Measurements from ENCODE around the gene GNA15.

Gene GNA15

GRCh38 chr19:3140667-3141038 lies 4.8 kb downstream of the GNA15 start:
- H3K9me3 ChIP-seq (ENCODE audit: control insufficient read depth, insufficient read depth, low read depth, low read length), result no peaks in the 10 kb centered on the region
- no peak overlapping the region for H3K27ac ChIP-seq (ENCODE audit: low read depth, low read length)
- no peaks in the 10 kb centered on the region for H3K36me3 ChIP-seq (ENCODE audit: control insufficient read depth, insufficient read depth, low read length)
- H3K4me1 ChIP-seq (ENCODE audit: control insufficient read depth, insufficient read depth, low read length), result no peaks in the 10 kb centered on the region
- H3K9ac ChIP-seq (ENCODE audit: low read length), result no peak overlapping the region
- no peak overlapping the region for H3K4me3 ChIP-seq (ENCODE audit: low read depth, low read length)
- no peaks in the 10 kb centered on the region for H3K27me3 ChIP-seq (ENCODE audit: control insufficient read depth, insufficient read depth, low read length)

GRCh38 chr19:3142292-3142670 lies 6.4 kb downstream of the GNA15 start:
- no peaks in the 10 kb centered on the region for H3K36me3 ChIP-seq (ENCODE audit: control insufficient read depth, insufficient read depth, low read length)
- no peak overlapping the region for H3K9ac ChIP-seq (ENCODE audit: low read length)
- H3K27ac ChIP-seq (ENCODE audit: low read depth, low read length), result no peak overlapping the region
- no peaks in the 10 kb centered on the region for H3K9me3 ChIP-seq (ENCODE audit: control insufficient read depth, insufficient read depth, low read depth, low read length)
- H3K27me3 ChIP-seq (ENCODE audit: control insufficient read depth, insufficient read depth, low read length), result no peaks in the 10 kb centered on the region
- no peak overlapping the region for H3K4me3 ChIP-seq (ENCODE audit: low read depth, low read length)
- no peaks in the 10 kb centered on the region for H3K4me1 ChIP-seq (ENCODE audit: control insufficient read depth, insufficient read depth, low read length)

- Histone ChIP-seq H3K27ac (ENCODE audit: low read depth, low read length) (no peak overlapping the region), H3K9me3 (ENCODE audit: control insufficient read depth, insufficient read depth, low read depth, low read length) (no peaks in the 10 kb centered on the region), H3K4me1 (ENCODE audit: control insufficient read depth, insufficient read depth, low read length) (no peaks in the 10 kb centered on the region), H3K4me3 (ENCODE audit: low read depth, low read length) (no peak overlapping the region), H3K27me3 (ENCODE audit: control insufficient read depth, insufficient read depth, low read length) (no peaks in the 10 kb centered on the region), H3K36me3 (ENCODE audit: control insufficient read depth, insufficient read depth, low read length) (no peaks in the 10 kb centered on the region), H3K9ac (ENCODE audit: low read length) (no peak overlapping the region)
These were observed 7.0 kb downstream of the GNA15 start for GRCh38 chr19:3142781-3143337.

- Histone ChIP-seq H3K9ac (ENCODE audit: low read length) (no peak overlapping the region), H3K36me3 (ENCODE audit: control insufficient read depth, insufficient read depth, low read length) (no peaks in the 10 kb centered on the region), H3K4me3 (ENCODE audit: low read depth, low read length) (no peak overlapping the region), H3K9me3 (ENCODE audit: control insufficient read depth, insufficient read depth, low read depth, low read length) (no peaks in the 10 kb centered on the region), H3K27me3 (ENCODE audit: control insufficient read depth, insufficient read depth, low read length) (peaks cover 6% of the 10 kb centered on the region; the same call in 1 of the 2 replicates), H3K4me1 (ENCODE audit: control insufficient read depth, insufficient read depth, low read length) (no peaks in the 10 kb centered on the region), H3K27ac (ENCODE audit: low read depth, low read length) (no peak overlapping the region)
These were observed 10.3 kb downstream of the GNA15 start for GRCh38 chr19:3145909-3146676.

- Histone ChIP-seq H3K9ac (ENCODE audit: low read length) (no peak overlapping the region), H3K4me1 (ENCODE audit: control insufficient read depth, insufficient read depth, low read length) (no peaks in the 10 kb centered on the region)
These were observed 10.9 kb downstream of the GNA15 start for GRCh38 chr19:3146677-3147100.

DNA sequence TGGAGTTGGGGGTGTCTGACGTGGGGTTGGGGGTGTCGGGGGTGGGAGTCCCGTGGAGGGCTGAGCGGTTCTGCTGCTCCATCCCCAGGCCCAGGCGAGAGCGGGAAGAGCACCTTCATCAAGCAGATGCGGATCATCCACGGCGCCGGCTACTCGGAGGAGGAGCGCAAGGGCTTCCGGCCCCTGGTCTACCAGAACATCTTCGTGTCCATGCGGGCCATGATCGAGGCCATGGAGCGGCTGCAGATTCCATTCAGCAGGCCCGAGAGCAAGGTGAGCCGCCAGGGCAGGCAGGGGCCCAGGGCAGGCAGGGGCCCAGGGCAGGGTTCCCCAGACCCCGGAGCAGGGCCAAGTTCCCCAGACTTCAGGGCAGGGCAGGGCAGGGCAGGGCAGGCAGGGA lies 12.7 kb downstream of the GNA15 start:
- no peaks in the 10 kb centered on the region for H3K9me3 ChIP-seq (ENCODE audit: control insufficient read depth, insufficient read depth, low read depth, low read length)
- H3K27me3 ChIP-seq (ENCODE audit: control insufficient read depth, insufficient read depth, low read length), result peaks cover 6% of the 10 kb centered on the region; the same call in 1 of the 2 replicates
- no peaks in the 10 kb centered on the region for H3K4me1 ChIP-seq (ENCODE audit: control insufficient read depth, insufficient read depth, low read length)
- no peaks in the 10 kb centered on the region for H3K36me3 ChIP-seq (ENCODE audit: control insufficient read depth, insufficient read depth, low read length)
- H3K27ac ChIP-seq (ENCODE audit: low read depth, low read length), result no peak overlapping the region
- H3K4me3 ChIP-seq (ENCODE audit: low read depth, low read length), result no peak overlapping the region
- no peak overlapping the region for H3K9ac ChIP-seq (ENCODE audit: low read length)

More at GRCh38 chr19:3146677-3147100, 10.9 kb downstream of the GNA15 start:
- no peak overlapping the region for H3K4me3 ChIP-seq (ENCODE audit: low read depth, low read length)
- H3K9me3 ChIP-seq (ENCODE audit: control insufficient read depth, insufficient read depth, low read depth, low read length), result no peaks in the 10 kb centered on the region
- peaks cover 6% of the 10 kb centered on the region; the same call in 1 of the 2 replicates for H3K27me3 ChIP-seq (ENCODE audit: control insufficient read depth, insufficient read depth, low read length)
- H3K36me3 ChIP-seq (ENCODE audit: control insufficient read depth, insufficient read depth, low read length), result no peaks in the 10 kb centered on the region
- no peak overlapping the region for H3K27ac ChIP-seq (ENCODE audit: low read depth, low read length)

- Histone ChIP-seq H3K27ac (ENCODE audit: low read depth, low read length) (no peak overlapping the region), H3K4me1 (ENCODE audit: control insufficient read depth, insufficient read depth, low read length) (no peaks in the 10 kb centered on the region), H3K9me3 (ENCODE audit: control insufficient read depth, insufficient read depth, low read depth, low read length) (no peaks in the 10 kb centered on the region), H3K9ac (ENCODE audit: low read length) (no peak overlapping the region), H3K4me3 (ENCODE audit: low read depth, low read length) (no peak overlapping the region), H3K36me3 (ENCODE audit: control insufficient read depth, insufficient read depth, low read length) (no peaks in the 10 kb centered on the region), H3K27me3 (ENCODE audit: control insufficient read depth, insufficient read depth, low read length) (peaks cover 6% of the 10 kb centered on the region; the same call in 1 of the 2 replicates)
These were observed 13.3 kb downstream of the GNA15 start for GRCh38 chr19:3149089-3149488.

GRCh38 chr19:3149526-3150505 lies 14.0 kb downstream of the GNA15 start:
- H3K27me3 ChIP-seq (ENCODE audit: control insufficient read depth, insufficient read depth, low read length), result peaks cover 6% of the 10 kb centered on the region; the same call in 1 of the 2 replicates
- H3K4me1 ChIP-seq (ENCODE audit: control insufficient read depth, insufficient read depth, low read length), result peaks cover 1% of the 10 kb centered on the region; the same call in 1 of the 2 replicates
- H3K27ac ChIP-seq (ENCODE audit: low read depth, low read length), result no peak overlapping the region

GRCh38 chr19:3150739-3151329 lies 15.0 kb downstream of the GNA15 start:
- peaks cover 4% of the 10 kb centered on the region; the same call in 1 of the 2 replicates for H3K4me1 ChIP-seq (ENCODE audit: control insufficient read depth, insufficient read depth, low read length)
- no peak overlapping the region for H3K27ac ChIP-seq (ENCODE audit: low read depth, low read length)
- peaks cover 6% of the 10 kb centered on the region; the same call in 1 of the 2 replicates for H3K27me3 ChIP-seq (ENCODE audit: control insufficient read depth, insufficient read depth, low read length)
- H3K9me3 ChIP-seq (ENCODE audit: control insufficient read depth, insufficient read depth, low read depth, low read length), result no peaks in the 10 kb centered on the region
- H3K36me3 ChIP-seq (ENCODE audit: control insufficient read depth, insufficient read depth, low read length), result no peaks in the 10 kb centered on the region
- no peak overlapping the region for H3K9ac ChIP-seq (ENCODE audit: low read length)
- no peak overlapping the region for H3K4me3 ChIP-seq (ENCODE audit: low read depth, low read length)

More at GRCh38 chr19:3149526-3150505, 14.0 kb downstream of the GNA15 start:
- no peaks in the 10 kb centered on the region for H3K36me3 ChIP-seq (ENCODE audit: control insufficient read depth, insufficient read depth, low read length)
- H3K4me3 ChIP-seq (ENCODE audit: low read depth, low read length), result no peak overlapping the region
- no peaks in the 10 kb centered on the region for H3K9me3 ChIP-seq (ENCODE audit: control insufficient read depth, insufficient read depth, low read depth, low read length)
- H3K9ac ChIP-seq (ENCODE audit: low read length), result no peak overlapping the region

GRCh38 chr19:3151563-3152418 lies 16.0 kb downstream of the GNA15 start:
- no peaks in the 10 kb centered on the region for H3K36me3 ChIP-seq (ENCODE audit: control insufficient read depth, insufficient read depth, low read length)
- H3K27ac ChIP-seq (ENCODE audit: low read depth, low read length), result no peak overlapping the region
- no peak overlapping the region for H3K4me3 ChIP-seq (ENCODE audit: low read depth, low read length)
- H3K9me3 ChIP-seq (ENCODE audit: control insufficient read depth, insufficient read depth, low read depth, low read length), result no peaks in the 10 kb centered on the region
- peaks cover 6% of the 10 kb centered on the region; the same call in 1 of the 2 replicates for H3K27me3 ChIP-seq (ENCODE audit: control insufficient read depth, insufficient read depth, low read length)
- peaks cover 4% of the 10 kb centered on the region; the same call in 1 of the 2 replicates for H3K4me1 ChIP-seq (ENCODE audit: control insufficient read depth, insufficient read depth, low read length)
- no peak overlapping the region for H3K9ac ChIP-seq (ENCODE audit: low read length)
